HUES6 (cell line): ENCODE measurements around the gene UBALD2.

Experiments
- H3K27ac ChIP-seq: 2 replicates; pipeline ENCODE4 v1.7.0; 2013; ENCODE audit warnings: low read depth, mild to moderate bottlenecking, low read length, inconsistent platforms
- H3K27me3 ChIP-seq: 2 replicates; pipeline ENCODE4 v1.6.1; 2013; ENCODE audit warnings: low read length; ENCODE audit not compliant: control insufficient read depth, insufficient read depth
- H3K36me3 ChIP-seq: 2 replicates; pipeline ENCODE4 v1.6.1; 2013; ENCODE audit warnings: low read length; ENCODE audit not compliant: control insufficient read depth, insufficient read depth
- H3K4me1 ChIP-seq: 2 replicates; pipeline ENCODE4 v1.6.1; 2013; ENCODE audit warnings: low read length; ENCODE audit not compliant: control insufficient read depth, insufficient read depth
- H3K4me3 ChIP-seq: 2 replicates; pipeline ENCODE4 v1.5.1; 2013; ENCODE audit warnings: low read depth, low read length
- H3K9ac ChIP-seq: one replicate; pipeline ENCODE4 v1.6.1; 2013; ENCODE audit warnings: mild to moderate bottlenecking, low read length
- H3K9me3 ChIP-seq: 2 replicates; pipeline ENCODE4 v1.6.1; 2013; ENCODE audit warnings: low read depth, low read length; ENCODE audit not compliant: control insufficient read depth, insufficient read depth

The UBALD2 gene

DNA sequence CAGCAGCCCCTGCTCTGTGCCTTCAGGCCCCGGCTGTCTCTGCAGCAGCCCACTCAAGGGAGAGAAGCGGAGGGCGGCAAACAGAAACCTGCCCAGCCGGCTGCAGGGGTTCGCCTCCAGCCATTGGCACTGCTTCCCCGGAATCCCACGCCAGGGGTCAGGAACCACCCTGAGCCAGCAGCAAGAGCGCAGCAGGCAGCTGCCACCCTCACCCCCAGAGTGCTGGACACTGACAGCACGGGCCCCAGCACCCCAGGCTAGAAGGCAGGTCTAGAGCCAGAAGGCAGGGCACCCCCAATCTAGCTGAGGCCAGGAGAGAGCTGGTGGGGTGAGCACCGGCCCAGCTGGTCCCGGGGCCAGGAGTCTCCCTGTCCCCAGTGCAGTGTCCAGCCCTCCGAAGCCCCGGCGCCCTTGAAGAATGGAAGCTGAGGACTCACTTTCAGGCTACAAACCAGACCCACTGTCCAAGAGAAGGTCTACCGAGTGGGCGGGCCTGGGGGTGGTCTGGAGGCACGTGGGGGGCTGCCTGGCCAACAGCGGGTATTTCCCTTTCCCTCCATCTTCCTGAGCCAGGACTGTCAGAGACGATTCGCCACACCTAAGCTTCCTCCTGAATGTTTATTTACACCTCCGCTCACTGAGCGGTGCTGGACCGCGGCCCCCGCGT is 8.4 kb downstream of the UBALD2 start:
- no peak overlapping the region for H3K9ac ChIP-seq
- H3K9me3 ChIP-seq: no peaks in the 10 kb centered on the region
- H3K27ac ChIP-seq: no peak overlapping the region
- H3K4me3 ChIP-seq: no peak overlapping the region
- H3K4me1 ChIP-seq: peaks cover 32% of the 10 kb centered on the region
- no peaks in the 10 kb centered on the region for H3K27me3 ChIP-seq
- peaks cover 9% of the 10 kb centered on the region for H3K36me3 ChIP-seq

DNA sequence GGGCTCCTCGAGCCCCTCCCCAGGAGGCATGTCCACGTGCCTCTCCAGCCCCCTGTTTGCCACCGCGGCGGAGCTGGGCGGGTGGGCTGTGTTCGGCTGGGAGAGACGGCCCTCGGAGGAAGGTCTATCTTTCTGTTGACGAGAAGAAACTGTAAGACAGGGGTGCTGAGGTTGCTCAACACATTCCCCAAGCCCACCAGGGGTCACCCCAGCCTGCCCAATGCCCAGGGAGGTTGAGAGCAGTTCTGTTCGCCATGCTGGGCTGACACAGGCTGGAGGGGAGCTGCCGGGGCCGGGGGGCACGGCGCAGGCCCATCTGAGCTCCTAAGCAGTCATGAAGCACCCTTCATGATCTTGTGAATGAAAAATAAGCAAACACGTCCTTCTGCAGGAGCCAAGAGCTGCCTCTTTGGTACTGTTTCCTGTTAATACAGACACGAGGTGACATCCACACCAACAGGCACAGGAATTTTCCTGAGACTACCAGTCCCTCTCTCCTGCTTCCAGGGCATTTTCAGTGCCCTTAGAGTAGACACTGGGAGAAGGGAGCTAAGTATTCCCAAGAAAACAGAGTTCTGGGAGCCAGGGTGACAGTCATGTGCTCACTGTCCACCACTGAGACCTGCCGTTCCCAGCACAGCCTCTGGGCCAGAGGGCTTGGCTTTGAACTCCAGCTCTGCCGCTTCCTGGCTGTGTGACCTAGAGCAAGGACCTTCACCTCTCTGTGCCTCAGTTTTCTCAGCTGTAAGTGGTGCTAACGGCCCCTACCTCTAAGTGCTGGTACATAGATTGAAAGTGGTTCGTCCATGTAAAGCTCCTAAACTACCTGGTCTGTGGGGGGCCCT is 9.2 kb downstream of the UBALD2 start:
- peaks cover 7% of the 10 kb centered on the region for H3K36me3 ChIP-seq
- no peak overlapping the region for H3K4me3 ChIP-seq
- H3K27ac ChIP-seq: no peak overlapping the region
- peaks cover 24% of the 10 kb centered on the region for H3K4me1 ChIP-seq
- H3K27me3 ChIP-seq: no peaks in the 10 kb centered on the region
- no peaks in the 10 kb centered on the region for H3K9me3 ChIP-seq
- H3K9ac ChIP-seq: no peak overlapping the region

- Histone ChIP-seq H3K9me3 (no peaks in the 10 kb centered on the region), H3K9ac (no peak overlapping the region), H3K4me1 (peaks cover 17% of the 10 kb centered on the region), H3K27me3 (no peaks in the 10 kb centered on the region), H3K4me3 (no peak overlapping the region), H3K27ac (no peak overlapping the region), H3K36me3 (peaks cover 3% of the 10 kb centered on the region)
Measured at GRCh38 chr17:76275382-76276068, 10.4 kb downstream of the UBALD2 start.

GRCh38 chr17:76276069-76276431 is 10.9 kb downstream of the UBALD2 start:
- Histone ChIP-seq H3K9me3 (no peaks in the 10 kb centered on the region), H3K27ac (no peak overlapping the region), H3K4me3 (no peak overlapping the region), H3K27me3 (no peaks in the 10 kb centered on the region), H3K36me3 (no peaks in the 10 kb centered on the region), H3K4me1 (peaks cover 13% of the 10 kb centered on the region), H3K9ac (no peak overlapping the region)

DNA sequence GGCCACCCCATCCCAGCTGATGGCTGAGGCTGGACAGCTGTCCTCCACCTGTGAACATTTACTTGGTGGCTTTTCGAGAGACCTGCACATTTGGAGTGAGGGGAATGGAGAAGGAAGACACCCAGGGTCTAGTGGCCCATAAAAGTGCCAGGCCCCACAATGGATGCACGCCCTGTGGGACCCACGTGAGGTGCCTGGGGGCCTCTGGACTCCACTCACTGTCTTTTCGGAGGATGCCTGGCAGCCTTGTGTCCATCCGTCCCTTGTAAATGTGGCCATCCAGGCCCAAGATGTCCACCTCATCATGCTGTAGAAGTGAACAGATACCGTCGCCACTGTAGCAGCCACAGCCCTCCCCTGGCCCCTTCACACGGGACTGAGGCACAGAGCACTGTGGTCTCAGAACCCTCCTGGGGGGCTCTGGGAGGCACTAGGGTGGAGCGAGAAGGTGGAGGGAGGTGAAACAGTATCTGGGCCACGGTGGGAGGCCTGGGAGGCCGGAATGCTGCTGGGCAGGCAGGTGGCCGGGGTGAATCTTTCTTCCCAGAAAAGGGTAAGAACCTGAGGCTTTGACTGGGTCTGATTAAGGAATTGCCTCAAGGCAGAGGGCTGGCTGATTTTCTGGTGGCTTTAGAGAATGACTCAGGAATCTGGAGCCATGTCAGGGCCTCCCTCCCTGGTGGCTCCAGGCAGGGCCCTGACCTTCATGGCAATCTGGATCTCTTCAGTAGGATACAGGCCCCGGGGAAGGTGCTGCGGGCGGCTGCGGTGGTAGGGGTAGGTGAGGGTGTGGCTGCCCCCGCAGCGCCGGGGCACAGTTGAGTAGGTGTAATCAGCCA is 11.5 kb downstream of the UBALD2 start:
- H3K9me3 ChIP-seq: no peaks in the 10 kb centered on the region
- H3K9ac ChIP-seq: peak overlapping the region; percentile 13
- H3K27me3 ChIP-seq: no peaks in the 10 kb centered on the region
- H3K4me3 ChIP-seq: no peak overlapping the region
- peaks cover 9% of the 10 kb centered on the region for H3K4me1 ChIP-seq
- no peak overlapping the region for H3K27ac ChIP-seq
- no peaks in the 10 kb centered on the region for H3K36me3 ChIP-seq

DNA sequence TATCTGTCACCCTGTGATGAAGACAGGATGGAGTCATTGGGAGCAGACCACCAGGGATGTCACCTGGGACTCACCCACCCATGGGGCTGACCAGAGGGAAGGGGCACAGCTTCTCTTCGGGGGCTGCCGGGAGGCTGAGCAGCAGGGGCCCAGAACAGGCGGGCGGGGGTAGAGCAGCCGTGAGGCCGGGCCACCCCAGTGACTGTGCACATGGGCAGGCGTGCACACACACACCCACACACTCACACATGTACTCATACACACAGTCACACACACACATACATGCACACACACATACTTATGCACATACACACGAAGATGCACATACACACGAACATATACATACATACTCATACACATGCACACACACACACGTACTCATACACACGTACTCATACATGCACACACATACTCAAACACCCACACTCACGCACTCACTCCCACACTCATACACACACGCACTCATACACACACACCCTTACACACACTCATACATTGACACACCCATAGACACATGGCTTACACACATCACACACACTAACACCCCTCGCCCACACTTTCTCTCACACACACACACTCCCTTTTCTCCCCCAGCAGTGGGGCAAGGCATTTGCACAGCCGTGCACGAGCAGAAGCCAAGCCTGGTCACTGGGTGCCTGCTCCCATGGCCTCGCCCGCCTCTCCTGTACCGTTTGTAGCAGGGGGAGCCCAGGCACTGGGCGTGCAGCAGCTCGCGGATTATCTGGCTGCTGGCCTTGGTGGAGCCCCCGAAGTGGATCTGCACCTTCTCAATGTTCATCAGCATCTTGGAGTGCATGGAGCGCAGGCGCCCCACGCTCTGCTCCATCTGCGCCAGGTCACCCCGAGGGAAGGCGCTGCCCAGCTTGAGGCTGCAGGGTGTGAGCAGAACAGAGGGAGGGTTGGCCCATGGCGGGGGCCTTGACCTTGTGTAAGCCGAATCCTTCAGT is 12.4 kb downstream of the UBALD2 start:
- H3K27ac ChIP-seq: no peak overlapping the region
- no peaks in the 10 kb centered on the region for H3K36me3 ChIP-seq
- H3K27me3 ChIP-seq: no peaks in the 10 kb centered on the region
- 0 out of 2 replicates have a peak, but pooled peaks cover 5% of the 10 kb centered on the region for H3K4me1 ChIP-seq
- H3K9ac ChIP-seq: no peak overlapping the region
- no peaks in the 10 kb centered on the region for H3K9me3 ChIP-seq
- H3K4me3 ChIP-seq: no peak overlapping the region

DNA sequence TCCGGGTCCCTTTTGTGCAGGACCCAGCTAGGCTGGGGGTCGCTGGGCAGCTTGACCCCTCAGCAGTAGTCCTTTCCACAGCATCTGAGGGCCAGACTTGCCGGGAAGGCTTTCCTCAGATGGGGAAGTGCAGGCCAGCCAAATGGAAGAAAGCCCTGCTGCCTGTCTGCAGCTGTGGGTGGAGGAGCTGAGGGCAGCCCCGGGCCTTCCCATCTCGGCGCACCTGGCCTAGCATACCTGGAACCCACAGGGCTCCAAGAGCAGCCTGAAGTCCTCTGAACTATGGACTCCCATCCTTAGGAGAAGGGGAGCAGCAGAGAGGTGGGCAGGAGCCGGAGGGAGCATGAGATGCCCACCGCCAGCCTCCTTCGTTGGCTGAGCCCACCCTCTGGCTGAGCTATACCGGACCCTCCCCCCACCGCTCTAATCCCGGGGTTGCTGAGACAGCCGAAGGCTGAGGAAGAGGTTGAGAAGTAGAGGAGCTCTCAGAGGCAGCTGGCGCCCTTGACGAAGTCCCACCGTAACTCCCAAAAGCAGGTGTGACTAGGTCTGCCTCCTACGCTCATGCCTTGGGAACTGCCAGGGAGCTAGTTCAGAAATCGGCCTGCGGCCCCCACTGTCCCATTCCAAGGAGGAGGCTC is 13.2 kb downstream of the UBALD2 start:
- Histone ChIP-seq H3K36me3 (no peaks in the 10 kb centered on the region), H3K4me1 (0 out of 2 replicates have a peak, but pooled peaks cover 5% of the 10 kb centered on the region), H3K9me3 (no peaks in the 10 kb centered on the region), H3K9ac (no peak overlapping the region), H3K27me3 (no peaks in the 10 kb centered on the region), H3K4me3 (no peak overlapping the region), H3K27ac (no peak overlapping the region)

- Histone ChIP-seq H3K9me3 (no peaks in the 10 kb centered on the region), H3K27me3 (no peaks in the 10 kb centered on the region), H3K36me3 (no peaks in the 10 kb centered on the region), H3K27ac (no peak overlapping the region), H3K4me3 (no peak overlapping the region), H3K9ac (no peak overlapping the region), H3K4me1 (0 out of 2 replicates have a peak, but pooled peaks cover 5% of the 10 kb centered on the region)
Measured at GRCh38 chr17:76278952-76279741, 14.0 kb downstream of the UBALD2 start.

- no peaks in the 10 kb centered on the region for H3K36me3 ChIP-seq
- no peak overlapping the region for H3K9ac ChIP-seq
- H3K4me3 ChIP-seq: no peak overlapping the region
- H3K4me1 ChIP-seq: 0 out of 2 replicates have a peak, but pooled peaks cover 5% of the 10 kb centered on the region
- H3K27ac ChIP-seq: no peak overlapping the region
- no peaks in the 10 kb centered on the region for H3K9me3 ChIP-seq
- H3K27me3 ChIP-seq: no peaks in the 10 kb centered on the region
Measured at GRCh38 chr17:76279742-76280287, 14.7 kb downstream of the UBALD2 start.
